Measurements from ENCODE around the gene PDE1C.
"Not testable (repeated sequence)": the region's sequence is repeated elsewhere in the genome, so short reads cannot be mapped to it uniquely, and the experiment has no call there.

Gene PDE1C

GRCh38 chr7:31850601-31851000 is 219.6 kb downstream of the PDE1C start:
- no peak for DNase-seq (ENCODE audit: low read depth, low spot score)

- DNase-seq (ENCODE audit: low read depth, low spot score), result no peak
These were observed 220.1 kb downstream of the PDE1C start for GRCh38 chr7:31850066-31850465.

GRCh38 chr7:31835471-31835870 is 234.7 kb downstream of the PDE1C start:
- no peak for DNase-seq (ENCODE audit: low read depth, low spot score)

- DNase-seq (ENCODE audit: low read depth, low spot score), result not testable (repeated sequence)
These were observed 236.6 kb downstream of the PDE1C start for GRCh38 chr7:31833625-31834024.

GRCh38 chr7:31828520-31828919 is 241.7 kb downstream of the PDE1C start:
- DNase-seq (ENCODE audit: low read depth, low spot score), result no peak

- no peak for DNase-seq (ENCODE audit: low read depth, low spot score)
These were observed 244.6 kb downstream of the PDE1C start for GRCh38 chr7:31825576-31825975.

GRCh38 chr7:31819031-31819430 is 251.2 kb downstream of the PDE1C start:
- DNase-seq (ENCODE audit: low read depth, low spot score), result no peak

GRCh38 chr7:31816810-31817209 is 253.4 kb downstream of the PDE1C start:
- DNase-seq (ENCODE audit: low read depth, low spot score), result no peak

GRCh38 chr7:31815796-31816195 is 254.4 kb downstream of the PDE1C start:
- DNase-seq (ENCODE audit: low read depth, low spot score), result no peak

- no peak for DNase-seq (ENCODE audit: low read depth, low spot score)
These were observed 256.0 kb downstream of the PDE1C start for GRCh38 chr7:31814187-31814586.

GRCh38 chr7:31811650-31812461 is 258.4 kb downstream of the PDE1C start:
- DNase-seq (ENCODE audit: low read depth, low spot score), result no peak

- no peak for DNase-seq (ENCODE audit: low read depth, low spot score)
These were observed 264.9 kb downstream of the PDE1C start for GRCh38 chr7:31805209-31805818.

GRCh38 chr7:31796375-31796774 is 273.8 kb downstream of the PDE1C start:
- no peak for DNase-seq (ENCODE audit: low read depth, low spot score)

- no peak for DNase-seq (ENCODE audit: low read depth, low spot score)
These were observed 275.3 kb downstream of the PDE1C start for GRCh38 chr7:31794851-31795344.

GRCh38 chr7:31791881-31792280 is 278.3 kb downstream of the PDE1C start:
- no peak for DNase-seq (ENCODE audit: low read depth, low spot score)

- DNase-seq (ENCODE audit: low read depth, low spot score), result no peak
These were observed 281.1 kb downstream of the PDE1C start for GRCh38 chr7:31788883-31789680.

GRCh38 chr7:31788445-31788844 is 281.8 kb downstream of the PDE1C start:
- DNase-seq (ENCODE audit: low read depth, low spot score), result no peak

GRCh38 chr7:31786326-31786725 is 283.9 kb downstream of the PDE1C start:
- no peak for DNase-seq (ENCODE audit: low read depth, low spot score)

GRCh38 chr7:31785101-31785500 is 285.1 kb downstream of the PDE1C start:
- no peak for DNase-seq (ENCODE audit: low read depth, low spot score)

GRCh38 chr7:31783221-31783620 is 287.0 kb downstream of the PDE1C start:
- no peak for DNase-seq (ENCODE audit: low read depth, low spot score)

- DNase-seq (ENCODE audit: low read depth, low spot score), result no peak
These were observed 287.7 kb downstream of the PDE1C start for GRCh38 chr7:31782411-31782991.

GRCh38 chr7:31778296-31778695 is 291.9 kb downstream of the PDE1C start:
- DNase-seq (ENCODE audit: low read depth, low spot score), result no peak
